AG04449 (cell line): ENCODE results near the gene EXOC1.

Source experiments
- CTCF ChIA-PET: fragments of 350-600 bp; formaldehyde crosslinking; extraction: SDS; loops from one replicate; lab custom pipeline; 2021; ENCODE audit warnings: antibody characterized with exemption; lab: Yijun Ruan, JAX
- POLR2A ChIA-PET: fragments of 400-600, 350-600 bp; formaldehyde crosslinking; extraction: SDS; loops from one replicate; lab custom pipeline; 2020; ENCODE audit warnings: antibody characterized with exemption, inconsistent platforms; lab: Yijun Ruan, JAX
- DNase-seq: peaks from one replicate; pipeline ENCODE4 v3.0.0-alpha.2; 2010; ENCODE audit warnings: low read depth, low spot score
- H3K4me3 ChIP-seq: 2 replicates; pipeline ENCODE4 v1.5.1; 2011; ENCODE audit warnings: low read depth, mild to moderate bottlenecking, control low read depth, low read length
- TF ChIP-seq, protein P1 (sequence below): IDR thresholded peaks from one replicate; pipeline ENCODE4 v1.5.1; 2011; ENCODE audit warnings: mild to moderate bottlenecking, moderate library complexity, low read length, control low read depth, inconsistent platforms; ENCODE audit not compliant: insufficient read depth; ENCODE audit errors: missing control alignments

EXOC1 gene

DNA sequence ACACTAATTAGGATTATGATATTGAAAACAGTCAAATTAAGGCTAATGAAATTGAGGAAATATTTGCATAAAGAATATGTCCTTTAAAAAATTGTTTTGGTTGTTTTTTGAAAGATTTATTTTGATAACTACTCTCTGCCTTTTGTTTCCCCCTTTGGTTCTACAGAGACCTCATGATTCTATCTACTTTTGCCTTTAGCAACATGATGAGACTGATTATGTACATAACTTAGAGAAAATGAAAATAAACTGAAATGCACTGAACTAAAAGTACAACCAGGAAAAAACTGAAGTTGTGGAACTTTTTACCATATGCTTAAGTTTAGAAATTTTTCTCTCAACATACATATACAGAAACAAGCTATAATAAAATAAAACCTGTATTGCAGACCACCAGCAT, 21.4 kb downstream of the EXOC1 start:
- ChIA-PET POLR2A (no interaction called here), CTCF (interaction anchor here (5.5 kb wide), 1 partner anchor 8 kb away, joined by 36 read pairs; no protein-coding TSS in a partner anchor)
- no peak for DNase-seq
- no peak overlapping the region for H3K4me3 ChIP-seq
- TF ChIP-seq, protein P1, sequence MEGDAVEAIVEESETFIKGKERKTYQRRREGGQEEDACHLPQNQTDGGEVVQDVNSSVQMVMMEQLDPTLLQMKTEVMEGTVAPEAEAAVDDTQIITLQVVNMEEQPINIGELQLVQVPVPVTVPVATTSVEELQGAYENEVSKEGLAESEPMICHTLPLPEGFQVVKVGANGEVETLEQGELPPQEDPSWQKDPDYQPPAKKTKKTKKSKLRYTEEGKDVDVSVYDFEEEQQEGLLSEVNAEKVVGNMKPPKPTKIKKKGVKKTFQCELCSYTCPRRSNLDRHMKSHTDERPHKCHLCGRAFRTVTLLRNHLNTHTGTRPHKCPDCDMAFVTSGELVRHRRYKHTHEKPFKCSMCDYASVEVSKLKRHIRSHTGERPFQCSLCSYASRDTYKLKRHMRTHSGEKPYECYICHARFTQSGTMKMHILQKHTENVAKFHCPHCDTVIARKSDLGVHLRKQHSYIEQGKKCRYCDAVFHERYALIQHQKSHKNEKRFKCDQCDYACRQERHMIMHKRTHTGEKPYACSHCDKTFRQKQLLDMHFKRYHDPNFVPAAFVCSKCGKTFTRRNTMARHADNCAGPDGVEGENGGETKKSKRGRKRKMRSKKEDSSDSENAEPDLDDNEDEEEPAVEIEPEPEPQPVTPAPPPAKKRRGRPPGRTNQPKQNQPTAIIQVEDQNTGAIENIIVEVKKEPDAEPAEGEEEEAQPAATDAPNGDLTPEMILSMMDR: no peak

DNA sequence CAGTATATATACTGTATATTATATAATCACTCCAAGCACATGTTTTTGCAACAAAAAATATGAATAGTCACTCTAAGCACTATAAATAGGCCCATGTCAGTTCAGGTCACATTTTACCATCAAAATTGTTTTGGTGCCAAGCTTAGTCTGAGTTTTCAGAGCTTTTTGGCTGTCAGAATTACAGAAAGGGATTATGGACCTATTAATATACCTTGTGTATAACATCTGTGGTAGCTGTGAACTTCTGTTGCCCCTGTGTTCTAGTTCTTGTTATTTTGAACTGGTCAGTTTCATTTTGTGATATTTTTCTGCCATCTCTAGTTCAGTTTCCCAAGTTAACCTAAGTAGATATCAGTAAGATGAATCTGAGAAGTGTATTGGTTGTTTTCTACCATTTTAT, 22.9 kb downstream of the EXOC1 start:
- CTCF ChIA-PET: interaction anchor here (1.5 to 5.5 kb wide), 2 partner anchors 9 to 12 kb away, joined by 5 to 36 read pairs; no protein-coding TSS in a partner anchor
- TF ChIP-seq, protein P1: no peak
- DNase-seq: no peak
- H3K4me3 ChIP-seq: no peak overlapping the region
- POLR2A ChIA-PET: no interaction called here

GRCh38 chr4:55879224-55879623, 25.8 kb downstream of the EXOC1 start:
- ChIA-PET CTCF (interaction anchor here (0.8 to 5.5 kb wide), 2 partner anchors 12 to 16 kb away, joined by 3 to 36 read pairs; no protein-coding TSS in a partner anchor), POLR2A (no interaction called here)
- TF ChIP-seq, protein P1: no peak
- no peak for DNase-seq
- H3K4me3 ChIP-seq: no peak overlapping the region

DNA sequence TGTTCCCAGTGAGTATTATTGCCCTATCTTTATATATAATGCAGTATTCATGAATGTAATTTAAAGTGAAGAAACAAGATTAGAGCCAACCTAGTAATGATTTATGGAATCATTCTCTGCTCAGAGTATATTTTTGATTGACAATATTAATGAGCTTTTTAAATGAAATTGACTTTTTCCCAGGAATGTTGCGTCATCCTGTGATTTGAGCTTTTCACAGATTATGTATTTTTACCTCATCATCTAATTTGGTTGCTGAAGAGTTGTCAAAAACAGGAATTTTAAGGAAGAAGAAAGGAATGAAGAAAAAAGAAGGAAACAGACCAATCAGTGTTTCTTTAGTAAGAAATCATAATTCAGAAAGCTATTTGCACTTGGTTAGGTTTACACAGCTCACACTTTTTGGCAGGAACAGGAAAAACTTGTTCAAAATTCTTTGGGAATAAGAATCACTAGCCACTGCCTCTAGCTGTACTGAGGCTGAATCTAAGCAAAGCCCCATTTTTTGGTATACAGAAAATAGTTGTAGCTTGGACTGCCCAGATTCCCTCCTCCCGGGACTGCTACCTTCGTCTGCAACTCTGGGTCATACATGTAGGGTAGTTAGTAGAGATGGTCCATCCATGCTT, 27.3 kb downstream of the EXOC1 start:
- TF ChIP-seq, protein P1: no peak
- no peak overlapping the region for H3K4me3 ChIP-seq
- CTCF ChIA-PET: interaction anchor here (0.8 to 2.0 kb wide), 3 partner anchors 13 to 68 kb away, joined by 3 to 6 read pairs (median 3); partner anchors contain the start of gene CEP135
- no peak for DNase-seq
- POLR2A ChIA-PET: no interaction called here

- H3K4me3 ChIP-seq: no peak overlapping the region
- DNase-seq: no peak
- TF ChIP-seq, protein P1: no peak
- ChIA-PET CTCF (no interaction called here), POLR2A (no interaction called here)
These were observed 30.8 kb downstream of the EXOC1 start for GRCh38 chr4:55884093-55884850.

GRCh38 chr4:55884851-55885219, 31.4 kb downstream of the EXOC1 start:
- TF ChIP-seq, protein P1: no peak
- no peak for DNase-seq
- H3K4me3 ChIP-seq: no peak overlapping the region
- CTCF ChIA-PET: no interaction called here
- POLR2A ChIA-PET: no interaction called here
